K562 (cell line): ENCODE data around the gene OSBPL3. TPM values are rescaled to one million over a fixed set of nuclear protein-coding genes. Genes with fewer than 3 reads are reported as not detected.

Experiments
- AFF1 ChIP-seq, 2 experiments: fragments of 450-650 bp; IDR thresholded peaks; 2 replicates each; pipeline ENCODE4 v1.6.1; 2018; ENCODE audit warnings: mild to moderate bottlenecking in 2 of 2, low read depth in 1 of 2; ENCODE audit not compliant: partially characterized antibody in 2 of 2
- EP300 ChIP-seq: IDR thresholded peaks from 2 replicates; pipeline ENCODE4 v1.6.1; 2012; ENCODE audit warnings: low read length, improper control_type of control experiment
- ZNF282 ChIP-seq: sonication (generic); formaldehyde crosslinking; IDR thresholded peaks from 2 replicates; pipeline ENCODE4 v1.8.1; 2023; ENCODE audit warnings: missing genetic modification reagents
- polyA plus RNA-seq, 8 experiments: library from polyadenylated mRNA; depleted of rRNA in 4 of 8; stranded (reverse) in 5 of 8; unstranded in 3 of 8; fragments of >200 nt; fragmentation: Nextera tagmentation in 2 of 8; fragmentation: Illumina TruSeq in 1 of 8; extraction: Ambion mirVana in 2 of 8; extraction: Trizol in 1 of 8; gene quantifications; 2 replicates each; pipeline versions ENCODE4 v1.2.1 to v1.2.3, GENCODE V29; 2011 to 2014; ENCODE audit warnings: inconsistent platforms in 1 of 8, missing spikeins in 1 of 8
- total RNA-seq, 7 experiments: library from RNA; depleted of rRNA in 6 of 7; stranded (reverse); fragments of >200 nt in 6 of 7; fragmentation: Illumina TruSeq in 2 of 7; extraction: Trizol in 2 of 7; gene quantifications; 2 replicates each; pipeline versions ENCODE4 v1.2.1 to v1.2.3, GENCODE V29; 2011 to 2021; ENCODE audit warnings: low replicate concordance in 1 of 7
- TF ChIP-seq, protein P1 (sequence below), 2 experiments: fragments of 450-650 bp; formaldehyde crosslinking in 1 of 2; IDR thresholded peaks; 2 replicates each; pipeline versions ENCODE4 v1.4.0 to v1.6.1; 2014 to 2020; ENCODE audit warnings: mild to moderate bottlenecking in 2 of 2, borderline replicate concordance in 1 of 2, low read depth in 1 of 2

Gene OSBPL3
- total and polyA plus RNA-seq, 9 of the 15 experiments (the other 6 are each of a cell fraction or from before 2014, with no cell fraction given), result 4.8 to 37.2 (median 26.5) TPM

DNA sequence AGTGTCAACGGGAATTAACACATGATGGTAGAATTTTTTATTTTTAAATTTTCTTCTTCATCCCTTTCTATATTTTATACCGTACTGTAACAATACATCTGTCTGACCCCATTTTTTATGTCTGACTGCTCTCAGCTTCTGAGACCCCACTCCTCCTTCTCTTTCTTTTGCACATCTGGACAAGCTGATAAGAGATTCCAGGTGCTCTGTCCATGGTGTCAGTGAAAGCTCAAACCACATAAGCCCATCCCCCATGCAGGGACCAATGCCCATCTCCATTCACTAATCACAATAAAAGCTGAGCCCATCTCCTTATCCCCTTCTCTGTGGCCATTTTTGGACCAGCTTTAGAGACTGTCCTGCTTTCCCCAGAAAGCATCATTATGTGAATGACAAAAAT lies 231.5 kb downstream of the OSBPL3 start (continued):
- no peak for TF ChIP-seq AFF1 (IDR thresholded peaks at IDR 0.05; ENCODE audit: low read depth in 1 of 2, partially characterized antibody in 2 of 2)
- TF ChIP-seq, protein P1, sequence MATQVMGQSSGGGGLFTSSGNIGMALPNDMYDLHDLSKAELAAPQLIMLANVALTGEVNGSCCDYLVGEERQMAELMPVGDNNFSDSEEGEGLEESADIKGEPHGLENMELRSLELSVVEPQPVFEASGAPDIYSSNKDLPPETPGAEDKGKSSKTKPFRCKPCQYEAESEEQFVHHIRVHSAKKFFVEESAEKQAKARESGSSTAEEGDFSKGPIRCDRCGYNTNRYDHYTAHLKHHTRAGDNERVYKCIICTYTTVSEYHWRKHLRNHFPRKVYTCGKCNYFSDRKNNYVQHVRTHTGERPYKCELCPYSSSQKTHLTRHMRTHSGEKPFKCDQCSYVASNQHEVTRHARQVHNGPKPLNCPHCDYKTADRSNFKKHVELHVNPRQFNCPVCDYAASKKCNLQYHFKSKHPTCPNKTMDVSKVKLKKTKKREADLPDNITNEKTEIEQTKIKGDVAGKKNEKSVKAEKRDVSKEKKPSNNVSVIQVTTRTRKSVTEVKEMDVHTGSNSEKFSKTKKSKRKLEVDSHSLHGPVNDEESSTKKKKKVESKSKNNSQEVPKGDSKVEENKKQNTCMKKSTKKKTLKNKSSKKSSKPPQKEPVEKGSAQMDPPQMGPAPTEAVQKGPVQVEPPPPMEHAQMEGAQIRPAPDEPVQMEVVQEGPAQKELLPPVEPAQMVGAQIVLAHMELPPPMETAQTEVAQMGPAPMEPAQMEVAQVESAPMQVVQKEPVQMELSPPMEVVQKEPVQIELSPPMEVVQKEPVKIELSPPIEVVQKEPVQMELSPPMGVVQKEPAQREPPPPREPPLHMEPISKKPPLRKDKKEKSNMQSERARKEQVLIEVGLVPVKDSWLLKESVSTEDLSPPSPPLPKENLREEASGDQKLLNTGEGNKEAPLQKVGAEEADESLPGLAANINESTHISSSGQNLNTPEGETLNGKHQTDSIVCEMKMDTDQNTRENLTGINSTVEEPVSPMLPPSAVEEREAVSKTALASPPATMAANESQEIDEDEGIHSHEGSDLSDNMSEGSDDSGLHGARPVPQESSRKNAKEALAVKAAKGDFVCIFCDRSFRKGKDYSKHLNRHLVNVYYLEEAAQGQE (IDR thresholded peaks at IDR 0.05; ENCODE audit: borderline replicate concordance), result peak; percentile 94
- TF ChIP-seq, protein P1 (CRISPR knock-in tag; IDR thresholded peaks at IDR 0.05; ENCODE audit: low read depth), result no peak
- no peak for TF ChIP-seq ZNF282 (CRISPR knock-in tag)
- peak; percentile 46; the same call in 1 of the 2 replicates for TF ChIP-seq EP300

Other genes starting within 250 kb of the OSBPL3 start
- 1.2 and 1.3 TPM in 2 replicates for gene GSDME, start 222.7 kb downstream of the OSBPL3 start, total RNA-seq (2014; rRNA removed)
- gene GSDME, start 222.7 kb downstream of the OSBPL3 start, total RNA-seq (2014; rRNA removed; fragmentation: Illumina TruSeq; extraction: Trizol), result 0.55 and 0.61 TPM in 2 replicates
- 0.45 and 0.62 TPM in 2 replicates for gene GSDME, start 222.7 kb downstream of the OSBPL3 start, total RNA-seq (2015; rRNA removed; fragmentation: Illumina TruSeq; extraction: Trizol)
- gene GSDME, start 222.7 kb downstream of the OSBPL3 start, total RNA-seq (2021), result 0.67 and 1.1 TPM in 2 replicates
- gene GSDME, start 222.7 kb downstream of the OSBPL3 start, polyA plus RNA-seq (2011; rRNA removed), result 1.9 and 16.7 TPM in 2 replicates
- 0.42 and 0.84 TPM in 2 replicates for gene GSDME, start 222.7 kb downstream of the OSBPL3 start, polyA plus RNA-seq (2014; fragmentation: Illumina TruSeq; extraction: Trizol)
- under 1 TPM; 0.37 to 0.43 TPM for gene GSDME, start 222.7 kb downstream of the OSBPL3 start, polyA plus RNA-seq (2014; fragmentation: Nextera tagmentation; extraction: Ambion mirVana)
- gene GSDME, start 222.7 kb downstream of the OSBPL3 start, polyA plus RNA-seq (2014; rRNA removed), result 1.3 and 2.1 TPM in 2 replicates
- 188 and 206 TPM in 2 replicates for gene CYCS, start 145.1 kb upstream of the OSBPL3 start, total RNA-seq (2014; rRNA removed)
- 702 and 833 TPM in 2 replicates for gene CYCS, start 145.1 kb upstream of the OSBPL3 start, total RNA-seq (2014; rRNA removed; fragmentation: Illumina TruSeq; extraction: Trizol)
- gene CYCS, start 145.1 kb upstream of the OSBPL3 start, total RNA-seq (2015; rRNA removed; fragmentation: Illumina TruSeq; extraction: Trizol), result 373 and 408 TPM in 2 replicates
- gene CYCS, start 145.1 kb upstream of the OSBPL3 start, total RNA-seq (2021), result 438 and 485 TPM in 2 replicates
- gene CYCS, start 145.1 kb upstream of the OSBPL3 start, polyA plus RNA-seq (2011; rRNA removed), result 229 and 365 TPM in 2 replicates
- gene CYCS, start 145.1 kb upstream of the OSBPL3 start, polyA plus RNA-seq (2014; fragmentation: Illumina TruSeq; extraction: Trizol), result 697 and 770 TPM in 2 replicates
- 1,000 to 10,000 TPM in 1 of 2 experiments, 100 to 1,000 TPM in 1; 978 to 1,425 TPM for gene CYCS, start 145.1 kb upstream of the OSBPL3 start, polyA plus RNA-seq (2014; fragmentation: Nextera tagmentation; extraction: Ambion mirVana)
- gene CYCS, start 145.1 kb upstream of the OSBPL3 start, polyA plus RNA-seq (2014; rRNA removed), result 352 and 357 TPM in 2 replicates
- gene NPVF, start 248.3 kb upstream of the OSBPL3 start, total RNA-seq (2014; rRNA removed), result not detected in 2 replicates
- not detected in 2 replicates for gene NPVF, start 248.3 kb upstream of the OSBPL3 start, total RNA-seq (2014; rRNA removed; fragmentation: Illumina TruSeq; extraction: Trizol)
- not detected in 2 replicates for gene NPVF, start 248.3 kb upstream of the OSBPL3 start, total RNA-seq (2015; rRNA removed; fragmentation: Illumina TruSeq; extraction: Trizol)
- not detected in 2 replicates for gene NPVF, start 248.3 kb upstream of the OSBPL3 start, total RNA-seq (2021)
- gene NPVF, start 248.3 kb upstream of the OSBPL3 start, polyA plus RNA-seq (2011; rRNA removed), result not detected in 2 replicates
- gene NPVF, start 248.3 kb upstream of the OSBPL3 start, polyA plus RNA-seq (2014; fragmentation: Illumina TruSeq; extraction: Trizol), result not detected in 2 replicates
- not detected for gene NPVF, start 248.3 kb upstream of the OSBPL3 start, polyA plus RNA-seq (2014; fragmentation: Nextera tagmentation; extraction: Ambion mirVana)
- not detected in 2 replicates for gene NPVF, start 248.3 kb upstream of the OSBPL3 start, polyA plus RNA-seq (2014; rRNA removed)